LNCaP clone FGC (cell line): ENCODE measurements around the gene CNIH4.
"Not testable (repeated sequence)": the region's sequence is repeated elsewhere in the genome, so short reads cannot be mapped to it uniquely, and the experiment has no call there.

Experiments used
- DNase-seq: peaks from one replicate; pipeline ENCODE4 v3.0.0-alpha.2; 2011; ENCODE audit warnings: low read depth
- H3K4me3 ChIP-seq: 2 replicates; pipeline ENCODE4 v1.5.1; 2011; ENCODE audit warnings: mild to moderate bottlenecking, low read depth, low read length, control low read depth
- TF ChIP-seq, protein P1 (sequence below): IDR thresholded peaks from 2 replicates; pipeline ENCODE4 v1.5.1; 2012; ENCODE audit warnings: mild to moderate bottlenecking; ENCODE audit not compliant: control insufficient read depth, insufficient read depth; ENCODE audit errors: extremely low read depth

CNIH4 gene

DNA sequence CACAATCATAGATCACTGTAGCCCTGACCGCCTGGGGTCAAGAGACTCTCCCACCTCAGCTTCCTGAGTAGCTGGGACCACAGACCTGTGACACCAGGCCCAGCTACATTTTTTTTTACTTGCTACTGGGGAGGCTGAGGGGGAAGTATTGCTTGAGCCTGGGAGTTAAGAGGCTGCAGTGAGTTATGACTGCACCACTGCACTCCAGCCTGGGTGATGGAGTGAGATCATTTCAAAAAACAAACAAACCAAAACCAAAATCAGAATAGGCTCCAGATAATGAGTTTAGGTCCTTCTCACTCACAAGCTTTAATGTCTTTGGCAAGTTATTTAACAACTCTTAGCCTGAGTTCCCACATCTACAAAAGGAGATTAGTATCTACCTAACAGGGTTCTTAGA, 55.1 kb downstream of the CNIH4 start:
- no peak for DNase-seq
- no peak overlapping the region for H3K4me3 ChIP-seq
- TF ChIP-seq, protein P1, sequence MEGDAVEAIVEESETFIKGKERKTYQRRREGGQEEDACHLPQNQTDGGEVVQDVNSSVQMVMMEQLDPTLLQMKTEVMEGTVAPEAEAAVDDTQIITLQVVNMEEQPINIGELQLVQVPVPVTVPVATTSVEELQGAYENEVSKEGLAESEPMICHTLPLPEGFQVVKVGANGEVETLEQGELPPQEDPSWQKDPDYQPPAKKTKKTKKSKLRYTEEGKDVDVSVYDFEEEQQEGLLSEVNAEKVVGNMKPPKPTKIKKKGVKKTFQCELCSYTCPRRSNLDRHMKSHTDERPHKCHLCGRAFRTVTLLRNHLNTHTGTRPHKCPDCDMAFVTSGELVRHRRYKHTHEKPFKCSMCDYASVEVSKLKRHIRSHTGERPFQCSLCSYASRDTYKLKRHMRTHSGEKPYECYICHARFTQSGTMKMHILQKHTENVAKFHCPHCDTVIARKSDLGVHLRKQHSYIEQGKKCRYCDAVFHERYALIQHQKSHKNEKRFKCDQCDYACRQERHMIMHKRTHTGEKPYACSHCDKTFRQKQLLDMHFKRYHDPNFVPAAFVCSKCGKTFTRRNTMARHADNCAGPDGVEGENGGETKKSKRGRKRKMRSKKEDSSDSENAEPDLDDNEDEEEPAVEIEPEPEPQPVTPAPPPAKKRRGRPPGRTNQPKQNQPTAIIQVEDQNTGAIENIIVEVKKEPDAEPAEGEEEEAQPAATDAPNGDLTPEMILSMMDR, result no peak

DNA sequence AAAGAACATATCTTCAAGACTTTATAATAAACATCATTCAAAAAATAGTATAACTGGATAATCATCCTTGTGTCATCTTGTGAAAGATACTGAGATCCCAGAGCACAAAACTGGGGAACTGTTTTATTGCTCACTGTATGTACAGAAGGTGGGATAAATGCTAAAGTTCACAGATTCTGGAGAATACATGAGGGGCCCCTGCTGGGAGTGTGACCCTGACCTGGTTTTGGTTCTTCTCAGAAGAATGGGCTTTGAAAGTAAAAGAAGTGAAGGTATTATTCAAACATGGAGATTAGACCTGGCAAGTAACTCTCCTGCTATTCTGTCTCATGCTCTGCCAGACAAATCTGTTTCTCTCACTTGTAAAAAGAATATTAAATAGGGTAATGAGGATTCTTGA, 63.4 kb downstream of the CNIH4 start:
- TF ChIP-seq, protein P1, result no peak
- H3K4me3 ChIP-seq, result no peak overlapping the region
- DNase-seq, result no peak

DNA sequence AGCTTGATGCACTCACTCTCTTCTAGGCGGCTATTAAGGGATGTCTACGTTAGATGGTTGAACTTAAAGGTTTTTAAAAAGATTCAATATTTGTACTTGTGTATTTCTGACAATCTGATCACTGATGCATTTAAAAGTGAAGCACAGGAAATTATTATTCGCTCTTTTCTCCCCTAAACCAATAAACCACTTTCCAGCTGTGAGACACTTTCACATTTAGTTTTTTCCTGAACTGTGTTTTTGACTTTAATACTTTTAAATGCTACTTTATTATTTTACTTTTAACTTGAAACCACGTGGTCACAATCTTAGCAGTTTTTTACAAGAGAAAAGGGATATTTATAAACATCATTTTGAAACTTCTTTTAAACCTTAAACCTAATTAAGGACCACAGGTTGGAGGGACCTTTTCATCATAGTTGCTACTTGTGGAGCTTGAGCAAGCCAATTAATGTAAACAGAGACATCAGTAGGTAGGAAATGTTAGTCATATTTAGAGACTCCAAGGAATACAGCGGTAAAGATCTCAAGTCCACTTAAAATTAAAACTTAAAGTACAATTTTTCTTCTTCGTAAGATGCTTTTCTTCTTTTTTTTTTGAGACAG, 68.7 kb downstream of the CNIH4 start:
- no peak for DNase-seq
- TF ChIP-seq, protein P1, result no peak
- H3K4me3 ChIP-seq, result no peak overlapping the region

DNA sequence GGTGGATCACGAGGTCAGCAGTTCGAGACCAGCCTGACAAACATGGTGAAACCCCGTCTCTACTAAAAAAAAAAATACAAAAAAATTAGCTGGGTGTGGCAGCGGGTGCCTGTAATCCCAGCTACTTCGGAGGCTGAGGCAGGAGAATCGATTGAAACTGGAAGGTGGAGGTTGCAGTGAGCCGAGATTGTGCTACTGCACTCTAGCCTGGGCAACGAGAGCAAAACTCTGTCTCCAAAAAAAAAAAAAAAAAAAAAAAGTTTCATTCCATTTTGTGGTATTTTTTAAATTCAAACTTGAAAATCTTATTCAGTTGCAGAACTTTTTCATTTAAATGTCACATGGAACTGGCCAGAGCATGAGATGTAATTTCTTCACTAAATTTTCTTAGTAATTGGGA, 70.2 kb downstream of the CNIH4 start:
- not testable (repeated sequence) for H3K4me3 ChIP-seq, DNase-seq

DNA sequence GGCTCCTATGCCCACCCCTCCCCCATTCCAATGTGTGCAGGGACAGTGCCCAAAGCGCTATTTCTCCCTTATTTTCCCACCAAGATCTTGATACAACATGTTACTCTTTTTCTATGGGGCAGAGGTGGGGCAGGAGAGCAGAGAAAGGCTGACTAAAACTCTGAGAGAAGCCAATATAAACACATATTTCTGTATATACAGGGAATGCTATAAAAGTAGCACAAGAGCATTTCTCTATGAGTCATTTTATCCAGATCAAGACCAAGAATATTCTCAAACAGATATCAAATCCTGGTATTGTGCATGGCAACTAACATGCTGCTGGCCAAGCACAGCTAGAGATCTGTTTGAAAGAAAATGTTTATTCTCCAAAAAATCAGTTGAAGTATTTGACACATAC, 70.7 kb downstream of the CNIH4 start:
- TF ChIP-seq, protein P1, result no peak
- DNase-seq, result peak; percentile 19
- no peak overlapping the region for H3K4me3 ChIP-seq

DNA sequence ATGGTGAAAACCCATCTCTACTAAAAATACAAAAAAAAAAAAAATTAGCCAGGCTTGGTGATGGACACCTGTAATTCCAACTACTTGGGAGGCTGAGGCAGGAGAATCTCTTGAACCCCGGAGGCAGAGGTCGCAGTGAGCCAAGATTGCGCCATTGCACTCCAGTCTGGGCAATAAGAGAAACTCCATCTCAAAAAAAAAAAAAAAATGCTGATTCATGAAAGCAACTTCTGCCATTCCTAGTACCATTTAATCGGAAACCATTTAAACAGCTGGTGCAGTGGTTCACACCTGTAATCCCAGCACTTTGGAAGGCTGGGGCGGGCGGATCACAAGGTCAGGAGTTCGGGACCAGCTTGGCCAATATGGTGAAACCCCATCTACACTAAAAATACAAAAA, 72.0 kb downstream of the CNIH4 start:
- H3K4me3 ChIP-seq, DNase-seq: not testable (repeated sequence)
